Stimulated activated naive B cell treated with anti-CD40 and anti-IgM and Interleukin-4, amounts not matched to agents 10 μg/mL and 1 μg/mL and 100 μg/mL, for 72 hours (primary cell): ENCODE measurements around the gene RBP5.

Experiments used
- ATAC-seq, 2 donors: fragments of 150-1000 bp; cut with Tn5 transposase; replicated peaks; 2 replicates each; pipeline ENCODE4 v1.10.0; 2021; ENCODE audit warnings: moderate library complexity in 1 of 2
- DNase-seq: peaks from one replicate; pipeline ENCODE4 v3.0.0; 2021
- H3K27ac Mint-ChIP-seq: one replicate; pipeline ENCODE4 v1.8.0; 2022; ENCODE audit warnings: mild to moderate bottlenecking, mixed read lengths
- H3K27me3 Mint-ChIP-seq, 2 donors: one replicate each; pipeline ENCODE4 v1.8.0; 2022; ENCODE audit warnings: mixed read lengths in 2 of 2
- H3K36me3 Mint-ChIP-seq, 2 donors: one replicate each; pipeline ENCODE4 v1.8.0; 2022; ENCODE audit warnings: mixed read lengths in 2 of 2, mild to moderate bottlenecking in 1 of 2
- H3K4me1 Mint-ChIP-seq, 2 donors: one replicate each; pipeline ENCODE4 v1.8.0; 2022; ENCODE audit warnings: mixed read lengths in 2 of 2, mild to moderate bottlenecking in 1 of 2
- H3K4me3 Mint-ChIP-seq, 2 donors: one replicate each; pipeline ENCODE4 v1.8.0; 2022; ENCODE audit warnings: mild to moderate bottlenecking in 2 of 2, mixed read lengths in 2 of 2, moderate library complexity in 1 of 2
- H3K9me3 Mint-ChIP-seq, 2 donors: one replicate each; pipeline ENCODE4 v1.8.0; 2022; ENCODE audit warnings: mixed read lengths in 2 of 2, mild to moderate bottlenecking in 1 of 2

RBP5 gene

GRCh38 chr12:7141351-7142005 lies 12.8 kb upstream of the RBP5 start:
- no peaks in the 10 kb centered on the region for H3K9me3 Mint-ChIP-seq
- ATAC-seq (no peak), DNase-seq (no peak)
- H3K4me1 Mint-ChIP-seq, result peaks cover 0 to 4% of the 10 kb centered on the region in 2 donors
- no peaks in the 10 kb centered on the region for H3K27me3 Mint-ChIP-seq
- H3K27ac Mint-ChIP-seq, result no peak overlapping the region
- no peak overlapping the region for H3K4me3 Mint-ChIP-seq
- peaks cover 36 to 52% of the 10 kb centered on the region in 2 donors for H3K36me3 Mint-ChIP-seq

GRCh38 chr12:7139200-7139599 lies 10.5 kb upstream of the RBP5 start:
- Mint-ChIP-seq H3K9me3 (no peaks in the 10 kb centered on the region), H3K27me3 (no peaks in the 10 kb centered on the region), H3K27ac (no peak overlapping the region), H3K4me1 (peaks cover 6 to 7% of the 10 kb centered on the region in 2 donors), H3K36me3 (peaks cover 46 to 59% of the 10 kb centered on the region in 2 donors), H3K4me3 (no peak overlapping the region)
- DNase-seq (no peak), ATAC-seq (no peak)

- DNase-seq (no peak), ATAC-seq (no peak)
- H3K9me3 Mint-ChIP-seq, result no peaks in the 10 kb centered on the region
- no peak overlapping the region for H3K27ac Mint-ChIP-seq
- H3K27me3 Mint-ChIP-seq, result no peaks in the 10 kb centered on the region
- peaks cover 47 to 59% of the 10 kb centered on the region in 2 donors for H3K36me3 Mint-ChIP-seq
- no peak overlapping the region for H3K4me3 Mint-ChIP-seq
- H3K4me1 Mint-ChIP-seq, result peaks cover 7 to 9% of the 10 kb centered on the region in 2 donors
Measured at GRCh38 chr12:7137908-7138307, 9.2 kb upstream of the RBP5 start.

DNA sequence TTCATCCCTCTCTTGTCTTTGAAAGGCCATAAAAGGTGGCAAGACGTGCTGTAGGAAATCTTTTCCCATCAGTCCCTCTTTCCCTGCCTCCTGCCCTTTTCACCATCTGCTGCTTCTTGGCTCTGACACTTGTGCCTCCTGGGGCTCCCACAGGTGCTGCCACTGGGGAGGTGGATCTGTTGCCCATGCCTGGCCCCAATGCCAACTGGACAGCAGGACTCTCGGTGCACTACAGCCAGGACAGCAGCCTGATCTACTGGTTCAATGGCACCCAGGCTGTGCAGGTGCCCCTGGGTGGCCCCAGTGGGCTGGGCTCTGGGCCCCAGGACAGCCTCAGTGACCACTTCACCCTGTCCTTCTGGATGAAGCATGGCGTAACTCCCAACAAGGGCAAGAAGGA lies 8.0 kb upstream of the RBP5 start:
- no peak overlapping the region for H3K27ac Mint-ChIP-seq
- H3K4me3 Mint-ChIP-seq, result no peak overlapping the region
- H3K36me3 Mint-ChIP-seq, result peaks cover 38 to 47% of the 10 kb centered on the region in 2 donors
- ATAC-seq (no peak), DNase-seq (no peak)
- peaks cover 9 to 19% of the 10 kb centered on the region in 2 donors for H3K4me1 Mint-ChIP-seq
- no peaks in the 10 kb centered on the region for H3K9me3 Mint-ChIP-seq
- H3K27me3 Mint-ChIP-seq, result no peaks in the 10 kb centered on the region

- Mint-ChIP-seq H3K9me3 (no peaks in the 10 kb centered on the region), H3K4me3 (no peak overlapping the region), H3K27me3 (no peaks in the 10 kb centered on the region), H3K27ac (no peak overlapping the region), H3K4me1 (peaks cover 14 to 25% of the 10 kb centered on the region in 2 donors), H3K36me3 (peaks cover 36 to 43% of the 10 kb centered on the region in 2 donors)
- DNase-seq (no peak), ATAC-seq (no peak)
Measured at GRCh38 chr12:7136071-7136470, 7.4 kb upstream of the RBP5 start.

- DNase-seq (no peak), ATAC-seq (no peak)
- peaks cover 32 to 39% of the 10 kb centered on the region in 2 donors for H3K36me3 Mint-ChIP-seq
- H3K27me3 Mint-ChIP-seq, result no peaks in the 10 kb centered on the region
- H3K27ac Mint-ChIP-seq, result no peak overlapping the region
- no peak overlapping the region for H3K4me3 Mint-ChIP-seq
- no peaks in the 10 kb centered on the region for H3K9me3 Mint-ChIP-seq
- peaks cover 21 to 40% of the 10 kb centered on the region in 2 donors for H3K4me1 Mint-ChIP-seq
Measured at GRCh38 chr12:7134396-7135166, 5.9 kb upstream of the RBP5 start.

GRCh38 chr12:7131502-7131866 lies 2.8 kb upstream of the RBP5 start:
- H3K9me3 Mint-ChIP-seq, result no peaks in the 10 kb centered on the region
- peak; percentile 35 to 38 for ATAC-seq
- DNase-seq, result no peak

GRCh38 chr12:7130701-7131501 lies 2.2 kb upstream of the RBP5 start:
- Mint-ChIP-seq H3K36me3 (peaks cover 14 to 17% of the 10 kb centered on the region in 2 donors), H3K4me1 (peaks cover 28 to 53% of the 10 kb centered on the region in 2 donors), H3K4me3 (peak overlapping the region; percentile 87 to 93), H3K27me3 (no peaks in the 10 kb centered on the region), H3K27ac (peak overlapping the region; percentile 84), H3K9me3 (no peaks in the 10 kb centered on the region)
- ATAC-seq (peak; percentile 64 to 66), DNase-seq (peak; percentile 36)

More at GRCh38 chr12:7131502-7131866, 2.8 kb upstream of the RBP5 start:
- Mint-ChIP-seq H3K36me3 (peaks cover 19 to 20% of the 10 kb centered on the region in 2 donors), H3K27ac (peak overlapping the region; percentile 84), H3K27me3 (no peaks in the 10 kb centered on the region), H3K4me1 (peaks cover 28 to 53% of the 10 kb centered on the region in 2 donors), H3K4me3 (peak overlapping the region; percentile 87 to 93)

DNA sequence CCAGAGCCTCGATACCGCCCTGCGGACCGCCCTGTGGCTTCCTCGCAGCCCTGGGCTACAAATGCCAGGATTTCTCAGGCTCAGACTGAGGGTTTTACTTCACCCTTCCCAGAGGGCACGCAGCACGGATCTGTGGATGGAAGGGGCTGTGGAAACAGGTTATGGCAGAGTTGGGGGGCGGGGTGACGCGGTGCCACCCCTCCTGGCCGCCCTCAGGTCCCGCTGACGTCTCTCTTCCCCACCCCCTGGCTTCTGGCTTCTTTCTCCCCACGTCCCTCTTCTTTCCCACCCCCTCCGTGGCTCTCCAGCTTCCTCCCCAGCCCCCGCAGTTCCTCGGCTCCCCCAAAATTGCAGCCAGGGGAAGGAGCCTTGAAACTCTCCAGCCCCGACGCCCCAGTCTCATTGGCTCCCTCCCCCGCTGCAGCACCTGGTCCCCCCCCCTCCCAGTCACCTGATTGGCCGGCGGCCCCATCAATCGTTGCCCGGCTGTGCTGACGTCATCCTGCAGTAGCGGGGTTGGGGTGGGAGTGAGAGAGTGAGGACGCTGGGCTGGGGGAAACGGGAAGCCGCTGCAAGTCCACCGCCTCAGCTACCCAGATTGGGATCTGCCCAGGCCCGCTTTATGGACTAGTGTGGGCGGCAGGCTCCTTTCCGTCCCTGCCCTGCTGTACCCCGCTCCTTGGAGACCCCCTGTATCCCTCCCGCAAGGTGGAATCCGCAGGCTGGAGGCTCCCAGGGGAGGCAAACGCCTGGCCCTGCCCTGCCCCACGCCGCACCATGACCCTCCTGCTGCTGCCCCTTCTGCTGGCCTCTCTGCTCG lies 1.4 kb upstream of the RBP5 start, which contains the start of gene CLSTN3:
CLSTN3 (plus strand) TSS at position 500 of the 820 bp plus-strand sequence; CDS start at position 778, 278 bp downstream.
- no peaks in the 10 kb centered on the region for H3K9me3 Mint-ChIP-seq
- peaks cover 9 to 10% of the 10 kb centered on the region in 2 donors for H3K36me3 Mint-ChIP-seq
- H3K4me3 Mint-ChIP-seq, result peak within 1 kb of the TSS; percentile 87 to 93
- peak; percentile 86 to 90 for ATAC-seq
- peak within 1 kb of the TSS; percentile 84 for H3K27ac Mint-ChIP-seq
- peaks cover 28 to 53% of the 10 kb centered on the region in 2 donors for H3K4me1 Mint-ChIP-seq
- DNase-seq, result peak; percentile 62
- no peaks in the 10 kb centered on the region for H3K27me3 Mint-ChIP-seq

GRCh38 chr12:7129287-7129871 lies 690 bp upstream of the RBP5 start:
- Mint-ChIP-seq H3K9me3 (no peaks in the 10 kb centered on the region), H3K4me1 (peaks cover 26 to 48% of the 10 kb centered on the region in 2 donors), H3K27ac (no peak overlapping the region), H3K36me3 (peaks cover 4 to 9% of the 10 kb centered on the region in 2 donors), H3K27me3 (no peaks in the 10 kb centered on the region), H3K4me3 (peak overlapping the region; percentile 87 to 93)
- ATAC-seq (peak in 1 of 2 donors; percentile 2), DNase-seq (no peak)

GRCh38 chr12:7127916-7128626 lies 618 bp downstream of the RBP5 start:
- H3K36me3 Mint-ChIP-seq, result peaks cover 0 to 7% of the 10 kb centered on the region in 2 donors
- no peaks in the 10 kb centered on the region for H3K27me3 Mint-ChIP-seq
- DNase-seq (no peak), ATAC-seq (no peak)
- H3K4me1 Mint-ChIP-seq, result peaks cover 24 to 47% of the 10 kb centered on the region in 2 donors
- H3K9me3 Mint-ChIP-seq, result no peaks in the 10 kb centered on the region
- H3K4me3 Mint-ChIP-seq, result peak overlapping the region; percentile 51 to 87
- H3K27ac Mint-ChIP-seq, result peak overlapping the region; percentile 49

GRCh38 chr12:7125632-7126227 lies 3.0 kb downstream of the RBP5 start:
- H3K9me3 Mint-ChIP-seq, result no peaks in the 10 kb centered on the region
- H3K4me3 Mint-ChIP-seq, result no peak overlapping the region
- no peak overlapping the region for H3K27ac Mint-ChIP-seq
- peaks cover 0 to 4% of the 10 kb centered on the region in 2 donors for H3K36me3 Mint-ChIP-seq
- DNase-seq (no peak), ATAC-seq (no peak)
- peaks cover 11 to 25% of the 10 kb centered on the region in 2 donors for H3K4me1 Mint-ChIP-seq
- no peaks in the 10 kb centered on the region for H3K27me3 Mint-ChIP-seq
